ENCODE results near the gene MCM7.
A peak's percentile ranks its signal among the peaks of the same experiment; 100 is the strongest.
"Not testable (repeated sequence)": the region's sequence is repeated elsewhere in the genome, so short reads cannot be mapped to it uniquely, and the experiment has no call there.

MCM7 gene
- 101 to 335 (median 136) reads per million in 9 experiments for total RNA-seq

DNA sequence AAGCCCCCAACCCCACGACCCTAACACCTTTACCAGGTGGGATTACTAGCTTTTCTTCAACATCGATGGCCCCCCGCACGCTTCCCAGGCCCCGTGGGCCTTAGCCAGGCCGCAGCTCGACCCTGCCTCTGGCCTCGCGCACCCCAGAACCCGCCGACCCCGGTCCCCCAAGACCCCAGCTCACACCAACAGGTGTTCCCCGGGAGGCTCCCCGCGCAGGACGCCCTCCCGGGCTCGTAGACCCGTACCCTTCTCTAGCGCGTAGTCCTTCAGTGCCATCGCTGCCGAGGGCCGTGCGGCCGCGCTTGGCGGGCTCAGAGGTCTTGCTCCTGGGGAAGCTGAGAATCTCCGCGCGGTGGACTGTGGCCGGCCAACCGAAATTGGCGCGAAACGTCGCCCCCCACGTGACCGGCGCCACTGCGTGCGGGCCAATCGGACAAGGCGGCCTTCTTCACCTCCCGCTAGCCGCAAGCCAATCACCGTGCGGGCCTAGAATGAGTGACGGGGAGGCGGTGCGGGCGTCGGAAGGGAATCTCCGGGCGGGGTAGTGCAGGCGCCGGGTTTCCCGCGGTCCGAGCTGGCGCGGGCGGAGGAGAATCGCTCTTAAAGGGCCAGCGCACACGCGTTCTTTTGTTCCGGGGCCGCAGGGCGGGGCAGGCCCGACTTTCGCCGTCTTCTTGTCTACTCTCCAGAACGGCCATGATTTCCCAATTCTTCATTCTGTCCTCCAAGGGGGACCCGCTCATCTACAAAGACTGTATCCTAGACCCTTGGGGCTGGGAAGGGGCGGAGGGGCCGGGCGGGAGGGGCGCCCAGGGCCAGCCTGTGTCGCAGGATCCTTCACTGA, at the start of gene MCM7, which contains the start of gene AP4M1:
Gene MCM7, minus strand, starts transcription at position 382 of the 847 bp plus-strand sequence. Its CDS starts 103 bp downstream, at position 279.
Gene AP4M1, plus strand, starts transcription at position 628 of the 847 bp plus-strand sequence. Its CDS starts 72 bp downstream, at position 700.
- ATAC-seq (replicated peaks): peak; percentile 82
- H3K27ac Mint-ChIP-seq: peak within 1 kb of the TSS; percentile 98 to 99

GRCh38 chr7:100148559-100149328, 47.5 kb upstream of the MCM7 start, which contains the start of gene LAMTOR4:
Gene LAMTOR4 (plus strand): TSS chr7:100148918. CDS start chr7:100148973, 55 bp downstream.
- H3K27ac Mint-ChIP-seq: peak within 1 kb of the TSS; percentile 97 to 99
- DNase-seq (peak; percentile 96 to 97 (median 97)), ATAC-seq (replicated peaks) (peak; percentile 92)
- H3K36me3 Mint-ChIP-seq (ENCODE audit: insufficient read depth): peaks cover 31% of the 10 kb centered on the region
- H3K4me3 Mint-ChIP-seq: peak within 1 kb of the TSS; percentile 98 to 99
- no peaks in the 10 kb centered on the region for H3K9me3 Mint-ChIP-seq
- H3K4me1 Mint-ChIP-seq (ENCODE audit: low read depth in 2 of 2): peaks cover 30 to 31% of the 10 kb centered on the region in 2 donors
- no peaks in the 10 kb centered on the region for H3K27me3 Mint-ChIP-seq

More for the DNA sequence above, at the start of gene MCM7, which contains the start of gene AP4M1:
- Mint-ChIP-seq H3K36me3 (ENCODE audit: insufficient read depth) (peaks cover 68% of the 10 kb centered on the region), H3K9me3 (no peaks in the 10 kb centered on the region), H3K27me3 (no peaks in the 10 kb centered on the region), H3K4me3 (peak within 1 kb of the TSS; percentile 92 to 96), H3K4me1 (ENCODE audit: low read depth in 2 of 2) (peaks cover 29 to 30% of the 10 kb centered on the region in 2 donors)
- peak; percentile 91 to 93 (median 93) for DNase-seq

DNA sequence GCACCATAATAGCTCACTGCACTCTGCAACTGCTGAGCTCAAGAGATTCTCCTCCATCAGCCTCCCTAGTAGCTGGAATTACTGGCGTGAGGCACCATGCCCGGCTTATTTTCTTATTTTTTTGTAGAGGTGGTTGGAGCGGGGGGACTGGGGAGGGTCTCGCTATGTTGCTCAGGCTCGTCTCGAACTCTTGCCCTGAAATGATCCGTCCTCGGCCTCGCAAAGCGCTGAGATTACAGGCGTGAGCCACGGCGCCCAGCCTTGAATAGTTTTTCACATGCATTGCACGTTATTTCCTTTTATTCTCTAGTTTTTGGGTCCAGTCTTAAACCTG, 47.0 kb upstream of the MCM7 start:
- Mint-ChIP-seq H3K27ac (peak overlapping the region; percentile 97 to 99), H3K4me1 (ENCODE audit: low read depth in 2 of 2) (peaks cover 28 to 30% of the 10 kb centered on the region in 2 donors), H3K9me3 (no peaks in the 10 kb centered on the region), H3K27me3 (no peaks in the 10 kb centered on the region), H3K4me3 (peak overlapping the region; percentile 98 to 99), H3K36me3 (ENCODE audit: insufficient read depth) (peaks cover 25% of the 10 kb centered on the region)
- ATAC-seq (replicated peaks) (peak; percentile 6), DNase-seq (no peak)

GRCh38 chr7:100147278-100147677, 46.1 kb upstream of the MCM7 start:
- H3K4me3 Mint-ChIP-seq: no peak overlapping the region
- DNase-seq (no peak), ATAC-seq (replicated peaks) (no peak)
- H3K27ac Mint-ChIP-seq: no peak overlapping the region
- peaks cover 24 to 27% of the 10 kb centered on the region in 2 donors for H3K4me1 Mint-ChIP-seq (ENCODE audit: low read depth in 2 of 2)
- H3K9me3 Mint-ChIP-seq: no peaks in the 10 kb centered on the region
- H3K27me3 Mint-ChIP-seq: no peaks in the 10 kb centered on the region
- H3K36me3 Mint-ChIP-seq (ENCODE audit: insufficient read depth): peaks cover 18% of the 10 kb centered on the region

GRCh38 chr7:100146350-100146749, 45.2 kb upstream of the MCM7 start:
- Mint-ChIP-seq H3K4me1 (ENCODE audit: low read depth in 2 of 2) (peaks cover 24% of the 10 kb centered on the region in 2 donors), H3K36me3 (ENCODE audit: insufficient read depth) (peaks cover 18% of the 10 kb centered on the region)
- H3K27ac Mint-ChIP-seq; H3K9me3 Mint-ChIP-seq; H3K27me3 Mint-ChIP-seq; DNase-seq; ATAC-seq (replicated peaks); H3K4me3 Mint-ChIP-seq: not testable (repeated sequence)

DNA sequence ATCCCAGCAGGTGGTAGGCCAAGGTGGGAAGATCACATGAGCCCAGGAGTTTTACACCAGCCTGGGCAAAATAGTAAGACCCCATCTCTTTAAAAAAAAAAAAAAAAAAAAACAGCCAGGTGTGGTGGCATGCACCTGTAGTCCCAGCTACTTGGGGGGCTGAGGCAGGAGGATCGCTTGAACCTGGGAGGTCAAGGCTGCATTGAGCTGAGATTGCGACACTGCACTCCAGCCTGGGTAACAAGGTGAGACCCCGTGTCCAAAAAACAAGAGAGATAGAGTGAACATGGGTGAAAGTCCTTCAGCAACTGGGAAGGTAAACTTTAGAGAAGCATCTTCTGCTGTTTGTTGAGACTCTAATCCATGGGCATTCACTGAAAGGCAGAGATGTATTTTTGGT, 41.3 kb upstream of the MCM7 start:
- Mint-ChIP-seq H3K36me3 (ENCODE audit: insufficient read depth) (no peaks in the 10 kb centered on the region), H3K4me1 (ENCODE audit: low read depth in 2 of 2) (peaks cover 0 to 3% of the 10 kb centered on the region in 2 donors), H3K9me3 (no peaks in the 10 kb centered on the region), H3K27ac (no peak overlapping the region), H3K4me3 (no peak overlapping the region), H3K27me3 (peaks cover 5 to 15% of the 10 kb centered on the region in 2 donors)
- no peak for ATAC-seq (replicated peaks)
- no peak for DNase-seq

DNA sequence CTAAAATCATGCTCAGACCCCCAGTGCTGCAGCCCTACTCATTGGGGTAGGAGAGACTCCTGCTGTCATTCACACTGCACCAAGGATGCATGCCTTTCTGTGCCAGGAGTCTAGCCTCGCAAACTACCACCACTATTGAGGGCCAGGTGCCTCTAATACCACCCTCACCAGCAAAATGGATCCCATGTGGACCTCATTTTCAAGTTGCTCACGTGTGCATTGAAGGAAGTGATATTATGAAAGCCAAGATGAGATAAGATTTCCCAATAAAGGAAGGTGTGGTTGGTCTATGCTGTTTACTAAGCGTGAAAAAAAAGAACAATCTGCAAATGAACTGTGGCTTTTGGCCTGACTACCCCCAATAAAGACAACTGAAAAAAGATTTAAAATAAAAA, 40.4 kb upstream of the MCM7 start:
- no peak for ATAC-seq (replicated peaks)
- Mint-ChIP-seq H3K27ac (no peak overlapping the region), H3K4me3 (no peak overlapping the region), H3K36me3 (ENCODE audit: insufficient read depth) (no peaks in the 10 kb centered on the region), H3K27me3 (peaks cover 5 to 15% of the 10 kb centered on the region in 2 donors), H3K4me1 (ENCODE audit: low read depth in 2 of 2) (peaks cover 0 to 3% of the 10 kb centered on the region in 2 donors), H3K9me3 (no peaks in the 10 kb centered on the region)
- no peak for DNase-seq

DNA sequence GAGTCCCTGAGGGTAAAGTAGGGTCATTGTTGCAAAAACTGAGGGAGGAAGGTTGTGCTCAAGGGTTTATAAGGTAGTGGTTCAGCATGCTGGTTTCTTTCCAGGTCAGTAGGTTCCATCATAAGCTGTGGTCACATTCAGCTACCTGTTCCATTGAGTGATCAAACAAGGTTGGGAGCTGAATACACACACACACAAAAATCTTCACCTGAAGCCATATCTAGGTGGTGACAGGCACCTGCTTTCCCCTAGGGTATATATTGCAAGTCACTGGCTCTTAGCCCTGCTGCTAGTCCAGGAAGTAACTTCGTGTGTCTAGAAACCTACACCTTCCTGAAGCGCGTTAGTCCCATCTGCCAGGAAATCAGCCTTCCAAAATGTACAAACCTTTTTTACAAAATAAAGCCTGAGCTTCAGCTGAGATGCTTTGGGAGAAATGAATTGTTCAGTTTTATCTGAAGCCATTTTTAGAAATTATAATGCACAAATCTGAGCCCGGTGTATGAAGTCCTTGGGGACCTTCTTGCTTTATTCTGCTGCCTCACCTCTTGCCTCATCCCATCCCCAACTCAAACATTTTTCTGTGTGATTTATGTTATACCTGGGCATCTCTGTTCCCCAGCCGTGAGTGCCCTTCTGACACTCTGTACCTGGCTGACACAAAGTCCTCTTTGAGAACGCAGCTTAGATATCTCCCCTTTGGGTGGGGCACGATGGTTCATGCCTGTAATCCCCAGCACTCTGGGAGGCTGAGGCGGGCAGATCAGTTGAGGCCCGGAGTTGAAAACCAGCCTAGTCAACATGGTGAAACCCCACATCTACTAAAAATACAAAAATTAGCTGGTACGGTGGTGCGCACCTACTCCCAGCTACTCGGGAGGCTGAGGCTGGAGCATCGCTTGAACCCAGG, 36.9 kb upstream of the MCM7 start:
- ATAC-seq (replicated peaks) (no peak), DNase-seq (no peak)
- no peaks in the 10 kb centered on the region for H3K9me3 Mint-ChIP-seq
- H3K4me1 Mint-ChIP-seq (ENCODE audit: low read depth in 2 of 2): peaks cover 0 to 3% of the 10 kb centered on the region in 2 donors
- H3K27ac Mint-ChIP-seq: no peak overlapping the region
- H3K4me3 Mint-ChIP-seq: no peak overlapping the region
- peaks cover 5 to 23% of the 10 kb centered on the region in 2 donors for H3K27me3 Mint-ChIP-seq
- H3K36me3 Mint-ChIP-seq (ENCODE audit: insufficient read depth): peaks cover 4% of the 10 kb centered on the region

GRCh38 chr7:100132697-100133151, 31.5 kb upstream of the MCM7 start:
- Mint-ChIP-seq H3K36me3 (ENCODE audit: insufficient read depth) (peaks cover 7% of the 10 kb centered on the region), H3K4me1 (ENCODE audit: low read depth in 2 of 2) (peaks cover 10 to 15% of the 10 kb centered on the region in 2 donors), H3K27ac (peak overlapping the region in 1 of 2 donors; percentile 3), H3K9me3 (no peaks in the 10 kb centered on the region), H3K27me3 (peaks cover 0 to 8% of the 10 kb centered on the region in 2 donors), H3K4me3 (no peak overlapping the region)
- DNase-seq (peak; percentile 50 to 66 (median 54)), ATAC-seq (replicated peaks) (peak; percentile 75)

GRCh38 chr7:100132126-100132525, 30.9 kb upstream of the MCM7 start:
- ATAC-seq (replicated peaks): no peak
- no peak overlapping the region for H3K4me3 Mint-ChIP-seq
- H3K4me1 Mint-ChIP-seq (ENCODE audit: low read depth in 2 of 2): peaks cover 10 to 15% of the 10 kb centered on the region in 2 donors
- H3K27me3 Mint-ChIP-seq: peaks cover 0 to 8% of the 10 kb centered on the region in 2 donors
- H3K9me3 Mint-ChIP-seq: no peaks in the 10 kb centered on the region
- no peak for DNase-seq
- peaks cover 8% of the 10 kb centered on the region for H3K36me3 Mint-ChIP-seq (ENCODE audit: insufficient read depth)
- H3K27ac Mint-ChIP-seq: peak overlapping the region in 1 of 2 donors; percentile 84

- Mint-ChIP-seq H3K9me3 (no peaks in the 10 kb centered on the region), H3K4me1 (ENCODE audit: low read depth in 2 of 2) (peaks cover 13 to 19% of the 10 kb centered on the region in 2 donors), H3K27me3 (peaks cover 0 to 4% of the 10 kb centered on the region in 2 donors), H3K4me3 (peak overlapping the region in 1 of 2 donors; percentile 24), H3K36me3 (ENCODE audit: insufficient read depth) (peaks cover 21% of the 10 kb centered on the region), H3K27ac (peak overlapping the region in 1 of 2 donors; percentile 84)
- DNase-seq: peak; percentile 87 to 90 (median 88)
- ATAC-seq (replicated peaks): no peak
These were observed 29.6 kb upstream of the MCM7 start for GRCh38 chr7:100130608-100131453.

GRCh38 chr7:100130220-100130607, 29.0 kb upstream of the MCM7 start:
- not testable (repeated sequence) for H3K27me3 Mint-ChIP-seq; ATAC-seq (replicated peaks); H3K4me3 Mint-ChIP-seq; DNase-seq; H3K27ac Mint-ChIP-seq; H3K9me3 Mint-ChIP-seq
- Mint-ChIP-seq H3K4me1 (ENCODE audit: low read depth in 2 of 2) (peaks cover 17 to 22% of the 10 kb centered on the region in 2 donors), H3K36me3 (ENCODE audit: insufficient read depth) (peaks cover 20% of the 10 kb centered on the region)
